BJ (cell line): ENCODE measurements around the gene ATP6V0A1. TPM values are rescaled to one million over a fixed set of nuclear protein-coding genes. Genes with fewer than 3 reads are reported as not detected.
A peak's percentile ranks its signal among the peaks of the same experiment; 100 is the strongest.
"Not testable (repeated sequence)": the region's sequence is repeated elsewhere in the genome, so short reads cannot be mapped to it uniquely, and the experiment has no call there.

Experiments used
- CTCF ChIA-PET: fragments of 350-600 bp; formaldehyde crosslinking; extraction: SDS; loops from one replicate; lab custom pipeline; 2021; ENCODE audit warnings: antibody characterized with exemption, inconsistent platforms; lab: Yijun Ruan, JAX
- POLR2A ChIA-PET: fragments of 300-600 bp; sonication (Branson Sonifier 250); formaldehyde crosslinking; extraction: SDS; loops from one replicate; lab custom pipeline; 2021; ENCODE audit warnings: antibody characterized with exemption; lab: Charles Lee
- DNase-seq: peaks from one replicate; pipeline ENCODE4 v3.0.0-alpha.2; 2011; ENCODE audit warnings: low read depth
- H3K27me3 ChIP-seq: 2 replicates; pipeline ENCODE4 v1.6.0; 2011; ENCODE audit warnings: low read length; ENCODE audit not compliant: control insufficient read depth, insufficient read depth
- H3K36me3 ChIP-seq: 2 replicates; pipeline ENCODE4 v1.5.1; 2011; ENCODE audit warnings: low read length; ENCODE audit not compliant: control insufficient read depth, insufficient read depth
- H3K4me3 ChIP-seq: 2 replicates; pipeline ENCODE4 v1.5.1; 2011; ENCODE audit warnings: low read depth, mild to moderate bottlenecking, control low read depth, low read length
- polyA plus RNA-seq: library from polyadenylated mRNA; depleted of rRNA; stranded (reverse); fragments of >200 nt; gene quantifications from 2 replicates; pipeline ENCODE4 v1.2.3, GENCODE V29; 2011
- TF ChIP-seq, protein P1 (sequence below): IDR thresholded peaks from 2 replicates; pipeline ENCODE4 v1.5.1; 2011; ENCODE audit warnings: low read depth, mild to moderate bottlenecking, control low read depth, inconsistent platforms, low read length, moderate library complexity; ENCODE audit not compliant: insufficient read depth

Gene ATP6V0A1
- polyA plus RNA-seq, 1 experiment: 37.1 TPM

- peaks cover 8% of the 10 kb centered on the region for H3K36me3 ChIP-seq
- no peaks in the 10 kb centered on the region for H3K27me3 ChIP-seq
- POLR2A ChIA-PET: no interaction called here
- no peak for DNase-seq
- H3K4me3 ChIP-seq: no peak overlapping the region
- TF ChIP-seq, protein P1, sequence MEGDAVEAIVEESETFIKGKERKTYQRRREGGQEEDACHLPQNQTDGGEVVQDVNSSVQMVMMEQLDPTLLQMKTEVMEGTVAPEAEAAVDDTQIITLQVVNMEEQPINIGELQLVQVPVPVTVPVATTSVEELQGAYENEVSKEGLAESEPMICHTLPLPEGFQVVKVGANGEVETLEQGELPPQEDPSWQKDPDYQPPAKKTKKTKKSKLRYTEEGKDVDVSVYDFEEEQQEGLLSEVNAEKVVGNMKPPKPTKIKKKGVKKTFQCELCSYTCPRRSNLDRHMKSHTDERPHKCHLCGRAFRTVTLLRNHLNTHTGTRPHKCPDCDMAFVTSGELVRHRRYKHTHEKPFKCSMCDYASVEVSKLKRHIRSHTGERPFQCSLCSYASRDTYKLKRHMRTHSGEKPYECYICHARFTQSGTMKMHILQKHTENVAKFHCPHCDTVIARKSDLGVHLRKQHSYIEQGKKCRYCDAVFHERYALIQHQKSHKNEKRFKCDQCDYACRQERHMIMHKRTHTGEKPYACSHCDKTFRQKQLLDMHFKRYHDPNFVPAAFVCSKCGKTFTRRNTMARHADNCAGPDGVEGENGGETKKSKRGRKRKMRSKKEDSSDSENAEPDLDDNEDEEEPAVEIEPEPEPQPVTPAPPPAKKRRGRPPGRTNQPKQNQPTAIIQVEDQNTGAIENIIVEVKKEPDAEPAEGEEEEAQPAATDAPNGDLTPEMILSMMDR: no peak
- CTCF ChIA-PET: interaction anchor here (1.3 to 1.4 kb wide), 2 partner anchors 11 to 16 kb away, joined by 3 read pairs; partner anchors contain the start of gene CAVIN1
Observed at GRCh38 chr17:42411905-42412679, 46.6 kb upstream of the ATP6V0A1 start.

DNA sequence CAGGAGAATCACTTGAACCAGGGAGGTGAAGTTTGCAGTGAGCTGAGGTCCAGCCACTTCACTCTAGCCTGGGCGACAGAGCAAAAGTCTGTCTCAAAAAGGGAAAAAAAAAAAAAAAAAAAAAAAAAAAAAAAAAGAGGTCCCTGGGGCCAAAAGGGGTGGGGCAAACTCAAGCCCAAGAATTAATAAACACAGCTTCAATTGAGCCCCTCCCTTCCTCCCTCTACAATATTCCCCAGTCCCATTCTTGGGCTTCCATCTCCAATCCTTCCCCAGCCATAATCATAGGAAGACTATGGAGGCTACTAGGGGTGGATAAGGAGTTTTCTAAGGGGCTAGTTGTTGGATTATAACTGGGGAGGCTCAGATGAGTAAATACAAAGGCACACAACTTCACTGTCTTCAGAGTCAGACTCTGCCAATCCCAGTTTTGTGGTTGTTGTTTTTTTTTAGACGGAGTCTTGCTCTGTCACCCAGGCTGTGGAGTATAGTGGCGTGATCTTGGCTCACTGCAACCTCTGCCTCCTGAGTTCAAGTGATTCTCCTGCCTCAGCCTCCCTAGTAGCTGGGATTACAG is 45.1 kb upstream of the ATP6V0A1 start:
- DNase-seq: no peak
- H3K36me3 ChIP-seq: peaks cover 8% of the 10 kb centered on the region
- CTCF ChIA-PET: interaction anchor here (0.7 to 1.4 kb wide), 5 partner anchors 10 to 118 kb away, joined by 3 read pairs; partner anchors contain the start of gene CAVIN1
- no peaks in the 10 kb centered on the region for H3K27me3 ChIP-seq
- no peak overlapping the region for H3K4me3 ChIP-seq
- POLR2A ChIA-PET: interaction anchor here (1.0 kb wide), 1 partner anchor 9 kb away, joined by 4 read pairs; the partner anchor contains the start of gene CAVIN1
- TF ChIP-seq, protein P1: no peak

- Histone ChIP-seq H3K4me3 (no peak overlapping the region), H3K36me3 (peaks cover 8% of the 10 kb centered on the region), H3K27me3 (no peaks in the 10 kb centered on the region)
- TF ChIP-seq, protein P1: no peak
- CTCF ChIA-PET: interaction anchor here (0.8 to 1.8 kb wide), 3 partner anchors 103 to 112 kb away, joined by 3 to 8 read pairs (median 3); no protein-coding TSS in a partner anchor
- POLR2A ChIA-PET: interaction anchor here (0.7 to 1.0 kb wide), 2 partner anchors 8 to 68 kb away, joined by 3 to 4 read pairs; partner anchors contain the start of gene CAVIN1
- no peak for DNase-seq
Observed at GRCh38 chr17:42414704-42415409, 43.8 kb upstream of the ATP6V0A1 start.

DNA sequence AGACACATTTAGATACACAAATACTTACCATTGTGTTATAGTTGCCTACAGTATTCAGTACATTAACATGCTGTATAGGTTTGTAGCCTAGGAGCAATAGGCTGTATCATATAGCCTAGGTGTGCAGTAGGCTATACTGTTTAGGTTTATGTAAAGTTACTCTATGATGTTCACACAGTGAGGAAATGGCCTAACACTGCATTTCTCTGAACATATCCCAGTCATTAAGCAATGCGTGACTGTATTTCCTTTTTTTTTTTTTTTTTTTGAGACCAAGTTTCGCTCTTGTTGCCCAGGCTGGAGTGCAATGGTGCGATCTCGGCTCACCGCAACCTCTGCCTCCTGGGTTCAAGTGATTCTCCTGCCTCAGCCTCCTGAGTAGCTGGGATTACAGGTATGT is 40.7 kb upstream of the ATP6V0A1 start:
- POLR2A ChIA-PET, H3K36me3 ChIP-seq, H3K27me3 ChIP-seq, CTCF ChIA-PET, DNase-seq, H3K4me3 ChIP-seq: not testable (repeated sequence)

- ChIA-PET POLR2A (interaction anchor here (0.7 to 1.5 kb wide), 3 partner anchors 74 to 110 kb away, joined by 3 to 7 read pairs (median 3); no protein-coding TSS in a partner anchor), CTCF (interaction anchor here (1.2 to 4.9 kb wide), 6 partner anchors 32 to 106 kb away, joined by 3 to 31 read pairs (median 4); no protein-coding TSS in a partner anchor)
- no peak for DNase-seq
- TF ChIP-seq, protein P1: no peak
- peaks cover 3% of the 10 kb centered on the region; the same call in 1 of the 2 replicates for H3K36me3 ChIP-seq
- peak overlapping the region; percentile 64 for H3K4me3 ChIP-seq
- H3K27me3 ChIP-seq: no peaks in the 10 kb centered on the region
Observed at GRCh38 chr17:42421136-42421506, 37.6 kb upstream of the ATP6V0A1 start.
